K562 (cell line): ENCODE measurements around the gene PRTFDC1. TPM values are rescaled to one million over a fixed set of nuclear protein-coding genes. Genes with fewer than 3 reads are reported as not detected.
A peak's percentile ranks its signal among the peaks of the same experiment; 100 is the strongest.

Experiments
- CEBPG ChIP-seq, 3 experiments: fragments of 200-800 bp in 1 of 3; sonication (Bioruptor generic) in 1 of 3; sonication (generic) in 1 of 3; formaldehyde crosslinking in 1 of 3; IDR thresholded peaks in 2 of 3; conservative IDR thresholded peaks in 1 of 3; 2 replicates each; pipeline versions ENCODE4 v1.6.1 to v1.8.0; 2016 to 2022; ENCODE audit warnings: missing compliant biosample characterization in 2 of 3, missing genetic modification characterization in 2 of 3, mild to moderate bottlenecking in 1 of 3, missing genetic modification reagents in 1 of 3
- DMBX1 ChIP-seq: fragments of 250-450 bp; sonication (Bioruptor Pico); IDR thresholded peaks from 2 replicates; pipeline ENCODE4 v1.8.0; 2022; ENCODE audit warnings: inconsistent platforms, mild to moderate bottlenecking, moderate library complexity, borderline replicate concordance
- ELF1 ChIP-seq: fragments of 200-800 bp; sonication (Bioruptor generic); IDR thresholded peaks from 2 replicates; pipeline ENCODE4 v1.6.1; 2016; ENCODE audit warnings: missing genetic modification characterization, missing compliant biosample characterization
- KHSRP ChIP-seq: fragments of 450-650 bp; IDR thresholded peaks from 2 replicates; pipeline ENCODE4 v1.6.1; 2017
- NFATC3 ChIP-seq: fragments of 450-650 bp; IDR thresholded peaks from 2 replicates; pipeline ENCODE4 v1.6.1; 2017; ENCODE audit warnings: mild to moderate bottlenecking
- NR3C1 ChIP-seq: sonication (generic); formaldehyde crosslinking; IDR thresholded peaks from 2 replicates; pipeline ENCODE4 v1.8.1; 2022; ENCODE audit warnings: missing genetic modification reagents
- POLR3A ChIP-seq: IDR thresholded peaks from 2 replicates; pipeline ENCODE4 v1.6.1; 2011; ENCODE audit warnings: borderline replicate concordance, mild to moderate bottlenecking, moderate library complexity; ENCODE audit not compliant: insufficient read length, insufficient read depth; ENCODE audit errors: extremely low read depth
- RBBP5 ChIP-seq: fragments of 200-600 bp; sonication (generic); IDR thresholded peaks from 2 replicates; pipeline ENCODE4 v1.6.1; 2012; ENCODE audit warnings: borderline replicate concordance, mild to moderate bottlenecking, low read length, control low read depth, inconsistent platforms; ENCODE audit not compliant: insufficient read depth, poor library complexity, severe bottlenecking
- SMARCE1 ChIP-seq: fragments of 450-650 bp; IDR thresholded peaks from 2 replicates; pipeline ENCODE4 v1.7.1; 2016; ENCODE audit warnings: mild to moderate bottlenecking
- SP1 ChIP-seq: sonication (generic); formaldehyde crosslinking; IDR thresholded peaks from 2 replicates; pipeline ENCODE4 v1.8.1; 2022; ENCODE audit warnings: mild to moderate bottlenecking, missing genetic modification reagents
- TBL1XR1 ChIP-seq, 2 experiments: IDR thresholded peaks; 2 replicates each; pipeline ENCODE4 v1.6.1; 2012; ENCODE audit warnings: improper control_type of control experiment in 2 of 2, low read length in 2 of 2, mild to moderate bottlenecking in 1 of 2
- ZNF174 ChIP-seq: fragments of 250-450 bp; sonication (Bioruptor Pico); IDR thresholded peaks from 2 replicates; pipeline ENCODE4 v1.4.0; 2020; ENCODE audit warnings: mild to moderate bottlenecking
- polyA plus RNA-seq, 8 experiments: library from polyadenylated mRNA; depleted of rRNA in 4 of 8; stranded (reverse) in 5 of 8; unstranded in 3 of 8; fragments of >200 nt; fragmentation: Nextera tagmentation in 2 of 8; fragmentation: Illumina TruSeq in 1 of 8; extraction: Ambion mirVana in 2 of 8; extraction: Trizol in 1 of 8; gene quantifications; 2 replicates each; pipeline versions ENCODE4 v1.2.1 to v1.2.3, GENCODE V29; 2011 to 2014; ENCODE audit warnings: inconsistent platforms in 1 of 8, missing spikeins in 1 of 8
- total RNA-seq, 7 experiments: library from RNA; depleted of rRNA in 6 of 7; stranded (reverse); fragments of >200 nt in 6 of 7; fragmentation: Illumina TruSeq in 2 of 7; extraction: Trizol in 2 of 7; gene quantifications; 2 replicates each; pipeline versions ENCODE4 v1.2.1 to v1.2.3, GENCODE V29; 2011 to 2021; ENCODE audit warnings: low replicate concordance in 1 of 7
- TF ChIP-seq, protein P1 (sequence below): IDR thresholded peaks from 2 replicates; pipeline ENCODE4 v1.6.1; 2014; ENCODE audit warnings: antibody characterized with exemption
- TF ChIP-seq, protein P2 (sequence below): fragments of 450-650 bp; IDR thresholded peaks from one replicate; pipeline ENCODE4 v1.6.1; 2018; ENCODE audit warnings: mild to moderate bottlenecking, moderate library complexity; ENCODE audit not compliant: partially characterized antibody

The PRTFDC1 gene
- total and polyA plus RNA-seq, 9 of the 15 experiments (the other 6 are each of a cell fraction or from before 2014, with no cell fraction given), result 7.0 to 27.6 (median 10.0) TPM

DNA sequence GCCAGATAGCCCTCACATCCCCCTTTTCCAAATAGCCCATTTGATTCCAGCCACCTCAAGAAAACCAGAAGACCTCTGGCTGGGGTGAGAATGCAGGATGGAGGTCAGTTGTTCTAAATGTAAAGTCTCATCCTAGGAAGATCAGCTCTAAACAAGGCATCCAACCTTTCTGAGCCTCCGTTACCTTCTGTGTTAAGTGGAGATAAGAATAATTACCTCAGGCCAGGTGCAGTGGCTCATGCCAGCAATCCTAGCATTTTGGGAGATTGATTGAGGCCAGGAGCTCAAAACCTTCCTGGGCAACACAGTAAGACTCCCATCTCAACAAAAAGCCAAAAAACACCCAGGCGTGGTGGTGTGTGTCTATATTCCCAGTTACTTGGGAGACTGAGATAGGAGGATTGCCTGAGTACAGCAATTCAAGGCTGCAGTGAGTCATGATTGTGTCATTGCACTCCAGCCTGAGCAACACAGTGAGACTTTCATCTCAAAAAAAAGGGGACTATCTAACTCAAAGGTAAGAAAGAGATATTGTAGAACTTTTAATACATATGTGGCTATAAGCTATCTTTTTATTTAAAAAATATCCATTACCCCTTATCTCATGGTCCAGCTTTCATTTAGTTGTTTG lies 43.5 kb downstream of the PRTFDC1 start (continued):
- TF ChIP-seq, protein P1, sequence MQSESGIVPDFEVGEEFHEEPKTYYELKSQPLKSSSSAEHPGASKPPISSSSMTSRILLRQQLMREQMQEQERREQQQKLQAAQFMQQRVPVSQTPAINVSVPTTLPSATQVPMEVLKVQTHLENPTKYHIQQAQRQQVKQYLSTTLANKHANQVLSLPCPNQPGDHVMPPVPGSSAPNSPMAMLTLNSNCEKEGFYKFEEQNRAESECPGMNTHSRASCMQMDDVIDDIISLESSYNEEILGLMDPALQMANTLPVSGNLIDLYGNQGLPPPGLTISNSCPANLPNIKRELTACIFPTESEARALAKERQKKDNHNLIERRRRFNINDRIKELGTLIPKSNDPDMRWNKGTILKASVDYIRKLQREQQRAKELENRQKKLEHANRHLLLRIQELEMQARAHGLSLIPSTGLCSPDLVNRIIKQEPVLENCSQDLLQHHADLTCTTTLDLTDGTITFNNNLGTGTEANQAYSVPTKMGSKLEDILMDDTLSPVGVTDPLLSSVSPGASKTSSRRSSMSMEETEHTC, result no peak
- TF ChIP-seq TBL1XR1 (IDR thresholded peaks at IDR 0.05; ENCODE audit: low read length in 2 of 2) (no peak), POLR3A (no peak), DMBX1 (no peak), SMARCE1 (peak; percentile 87), RBBP5 (no peak), ZNF174 (no peak), CEBPG (CRISPR knock-in tag; IDR thresholded peaks at IDR 0.05) (peak; percentile 56), CEBPG (tag; conservative IDR thresholded peaks at IDR 0.05 in 1 of 2, IDR thresholded peaks at IDR 0.05 in 1 of 2) (peak; percentile 49 to 58; a peak in 3 of 4 replicates), SP1 (CRISPR knock-in tag) (no peak), NR3C1 (CRISPR knock-in tag) (no peak), NFATC3 (no peak), KHSRP (no peak), ELF1 (tag) (no peak)
- TF ChIP-seq, protein P2, sequence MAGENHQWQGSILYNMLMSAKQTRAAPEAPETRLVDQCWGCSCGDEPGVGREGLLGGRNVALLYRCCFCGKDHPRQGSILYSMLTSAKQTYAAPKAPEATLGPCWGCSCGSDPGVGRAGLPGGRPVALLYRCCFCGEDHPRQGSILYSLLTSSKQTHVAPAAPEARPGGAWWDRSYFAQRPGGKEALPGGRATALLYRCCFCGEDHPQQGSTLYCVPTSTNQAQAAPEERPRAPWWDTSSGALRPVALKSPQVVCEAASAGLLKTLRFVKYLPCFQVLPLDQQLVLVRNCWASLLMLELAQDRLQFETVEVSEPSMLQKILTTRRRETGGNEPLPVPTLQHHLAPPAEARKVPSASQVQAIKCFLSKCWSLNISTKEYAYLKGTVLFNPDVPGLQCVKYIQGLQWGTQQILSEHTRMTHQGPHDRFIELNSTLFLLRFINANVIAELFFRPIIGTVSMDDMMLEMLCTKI, result no peak
